Measurements from ENCODE around the gene ARMC2.
"Not testable (repeated sequence)": the region's sequence is repeated elsewhere in the genome, so short reads cannot be mapped to it uniquely, and the experiment has no call there.

The ARMC2 gene

DNA sequence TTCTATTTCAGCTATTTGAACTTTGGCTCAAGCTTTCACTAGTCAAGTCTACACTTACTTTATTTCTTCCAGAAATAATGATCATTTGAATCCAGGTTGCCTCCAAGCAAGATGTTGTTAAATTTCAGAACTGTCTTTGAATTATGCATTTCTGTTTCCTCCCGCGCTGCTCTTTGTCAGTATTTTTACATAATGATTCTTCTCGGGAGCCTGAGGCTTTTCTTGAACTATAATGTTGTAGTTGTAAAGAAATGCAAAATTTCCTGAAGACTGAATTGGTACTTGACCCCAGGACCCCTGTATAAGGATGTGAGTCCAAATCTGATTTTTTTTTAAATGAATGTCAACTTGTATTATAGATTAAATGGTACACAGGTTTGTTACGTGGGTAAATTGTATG, 80.4 kb downstream of the ARMC2 start:
- H3K9me3 ChIP-seq: no peaks in the 10 kb centered on the region
- no peaks in the 10 kb centered on the region for H3K27me3 ChIP-seq
- TF ChIP-seq, protein P1, sequence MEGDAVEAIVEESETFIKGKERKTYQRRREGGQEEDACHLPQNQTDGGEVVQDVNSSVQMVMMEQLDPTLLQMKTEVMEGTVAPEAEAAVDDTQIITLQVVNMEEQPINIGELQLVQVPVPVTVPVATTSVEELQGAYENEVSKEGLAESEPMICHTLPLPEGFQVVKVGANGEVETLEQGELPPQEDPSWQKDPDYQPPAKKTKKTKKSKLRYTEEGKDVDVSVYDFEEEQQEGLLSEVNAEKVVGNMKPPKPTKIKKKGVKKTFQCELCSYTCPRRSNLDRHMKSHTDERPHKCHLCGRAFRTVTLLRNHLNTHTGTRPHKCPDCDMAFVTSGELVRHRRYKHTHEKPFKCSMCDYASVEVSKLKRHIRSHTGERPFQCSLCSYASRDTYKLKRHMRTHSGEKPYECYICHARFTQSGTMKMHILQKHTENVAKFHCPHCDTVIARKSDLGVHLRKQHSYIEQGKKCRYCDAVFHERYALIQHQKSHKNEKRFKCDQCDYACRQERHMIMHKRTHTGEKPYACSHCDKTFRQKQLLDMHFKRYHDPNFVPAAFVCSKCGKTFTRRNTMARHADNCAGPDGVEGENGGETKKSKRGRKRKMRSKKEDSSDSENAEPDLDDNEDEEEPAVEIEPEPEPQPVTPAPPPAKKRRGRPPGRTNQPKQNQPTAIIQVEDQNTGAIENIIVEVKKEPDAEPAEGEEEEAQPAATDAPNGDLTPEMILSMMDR (IDR thresholded peaks at IDR 0.05): no peak
- H3K4me1 ChIP-seq (ENCODE audit: control insufficient read depth in 1 of 2, insufficient read depth in 1 of 2, low read depth in 1 of 2, low read length in 1 of 2): peaks cover 22 to 27% of the 10 kb centered on the region in 2 experiments
- H3K27ac ChIP-seq: no peak overlapping the region
- H3K4me3 ChIP-seq (ENCODE audit: low read depth in 1 of 2, low read length in 1 of 2): no peak overlapping the region
- no peaks in the 10 kb centered on the region for H3K36me3 ChIP-seq

DNA sequence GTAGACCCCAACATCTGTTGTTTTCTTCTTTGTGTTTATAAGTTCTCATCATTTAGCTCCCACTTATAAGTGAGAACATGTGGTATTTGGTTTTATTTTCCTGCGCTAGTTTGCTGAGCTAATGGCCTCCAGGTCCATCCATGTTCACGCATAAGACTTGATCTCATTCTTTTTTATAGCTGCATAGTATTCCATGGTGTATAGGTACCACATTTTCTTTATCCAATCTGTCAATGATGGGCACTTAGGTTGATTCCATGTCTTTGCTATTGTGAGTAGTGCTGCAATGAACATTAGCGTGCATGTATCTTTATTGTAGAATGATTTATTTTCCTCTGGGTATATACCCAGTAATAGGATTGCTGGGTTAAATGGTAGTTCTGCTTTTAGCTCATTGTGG, 82.9 kb downstream of the ARMC2 start:
- not testable (repeated sequence) for H3K27ac ChIP-seq; H3K9me3 ChIP-seq; H3K4me1 ChIP-seq (ENCODE audit: control insufficient read depth in 1 of 2, insufficient read depth in 1 of 2, low read depth in 1 of 2, low read length in 1 of 2); H3K4me3 ChIP-seq (ENCODE audit: low read depth in 1 of 2, low read length in 1 of 2); H3K27me3 ChIP-seq; H3K36me3 ChIP-seq

DNA sequence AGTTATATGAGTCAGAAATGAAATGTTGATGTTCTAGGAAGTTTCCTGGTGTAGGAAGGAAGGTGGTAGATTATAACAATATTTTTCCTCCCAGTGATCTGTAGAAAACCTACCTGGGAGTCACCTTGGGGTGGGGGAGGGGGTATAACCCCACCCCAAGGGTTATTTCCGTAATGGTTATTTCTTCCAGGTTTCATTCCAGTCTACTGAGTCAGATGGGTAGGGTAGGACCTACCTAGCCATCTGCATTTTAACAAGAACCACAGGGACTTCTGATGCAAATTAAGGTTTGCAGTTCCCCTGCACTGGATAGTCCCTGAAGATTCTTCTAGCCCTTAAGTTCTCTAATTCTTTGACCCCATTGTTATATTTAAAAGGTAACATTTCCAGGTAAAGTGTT, 88.9 kb downstream of the ARMC2 start:
- H3K4me3 ChIP-seq (ENCODE audit: low read depth in 1 of 2, low read length in 1 of 2): no peak overlapping the region
- no peak overlapping the region for H3K27ac ChIP-seq
- peaks cover 5 to 6% of the 10 kb centered on the region in 2 experiments for H3K4me1 ChIP-seq (ENCODE audit: control insufficient read depth in 1 of 2, insufficient read depth in 1 of 2, low read depth in 1 of 2, low read length in 1 of 2)
- TF ChIP-seq, protein P1 (IDR thresholded peaks at IDR 0.05): no peak
- H3K9me3 ChIP-seq: no peaks in the 10 kb centered on the region
- no peaks in the 10 kb centered on the region for H3K36me3 ChIP-seq
- H3K27me3 ChIP-seq: no peaks in the 10 kb centered on the region

DNA sequence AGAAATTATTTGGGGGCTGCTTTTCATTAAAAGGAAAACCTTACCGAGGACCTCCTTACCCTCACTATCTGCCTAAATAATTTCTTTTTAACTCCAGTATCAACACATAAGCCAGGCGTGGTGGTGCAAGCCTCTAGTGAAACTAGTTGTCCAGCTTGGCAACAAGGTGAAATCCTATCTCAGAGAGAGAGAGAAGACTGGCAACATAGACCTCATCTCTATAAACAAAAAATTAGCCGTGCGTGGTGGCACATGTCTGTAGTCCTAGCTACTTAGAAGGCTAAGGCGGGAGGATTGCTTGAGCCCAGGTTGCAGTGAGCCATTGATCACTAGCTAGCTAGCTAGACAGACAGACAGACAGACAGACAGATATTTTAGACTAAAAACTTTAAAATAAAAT, 92.5 kb downstream of the ARMC2 start:
- TF ChIP-seq, protein P1 (IDR thresholded peaks at IDR 0.05): no peak

DNA sequence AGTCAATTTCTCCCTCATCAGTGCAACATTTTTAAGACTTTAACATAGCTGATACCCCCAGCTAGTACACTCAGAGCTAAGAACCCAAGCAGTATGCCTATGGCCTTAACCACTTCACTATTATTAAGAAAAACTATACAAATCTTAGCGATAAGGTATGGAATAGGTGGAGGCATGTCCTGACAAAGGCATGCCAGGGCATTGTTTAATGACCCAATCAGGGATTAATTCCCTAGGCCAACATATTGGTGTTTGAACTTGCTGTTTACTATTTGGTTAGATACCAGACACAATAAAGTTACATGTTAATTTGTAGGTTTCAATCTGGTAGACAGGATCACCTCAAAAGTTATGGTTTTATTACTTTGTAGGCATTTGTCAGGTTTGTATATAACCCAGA, 93.1 kb downstream of the ARMC2 start:
- TF ChIP-seq, protein P1 (IDR thresholded peaks at IDR 0.05): no peak
- H3K9me3 ChIP-seq: no peaks in the 10 kb centered on the region
- H3K4me1 ChIP-seq (ENCODE audit: control insufficient read depth in 1 of 2, insufficient read depth in 1 of 2, low read depth in 1 of 2, low read length in 1 of 2): peaks cover 14 to 16% of the 10 kb centered on the region in 2 experiments
- H3K36me3 ChIP-seq: no peaks in the 10 kb centered on the region
- H3K4me3 ChIP-seq (ENCODE audit: low read depth in 1 of 2, low read length in 1 of 2): no peak overlapping the region
- no peaks in the 10 kb centered on the region for H3K27me3 ChIP-seq
- no peak overlapping the region for H3K27ac ChIP-seq

More for the DNA sequence above, 92.5 kb downstream of the ARMC2 start:
- H3K36me3 ChIP-seq: no peaks in the 10 kb centered on the region
- no peak overlapping the region for H3K27ac ChIP-seq
- H3K4me3 ChIP-seq (ENCODE audit: low read depth in 1 of 2, low read length in 1 of 2): no peak overlapping the region
- no peaks in the 10 kb centered on the region for H3K9me3 ChIP-seq
- no peaks in the 10 kb centered on the region for H3K27me3 ChIP-seq
- peaks cover 14 to 16% of the 10 kb centered on the region in 2 experiments for H3K4me1 ChIP-seq (ENCODE audit: control insufficient read depth in 1 of 2, insufficient read depth in 1 of 2, low read depth in 1 of 2, low read length in 1 of 2)

DNA sequence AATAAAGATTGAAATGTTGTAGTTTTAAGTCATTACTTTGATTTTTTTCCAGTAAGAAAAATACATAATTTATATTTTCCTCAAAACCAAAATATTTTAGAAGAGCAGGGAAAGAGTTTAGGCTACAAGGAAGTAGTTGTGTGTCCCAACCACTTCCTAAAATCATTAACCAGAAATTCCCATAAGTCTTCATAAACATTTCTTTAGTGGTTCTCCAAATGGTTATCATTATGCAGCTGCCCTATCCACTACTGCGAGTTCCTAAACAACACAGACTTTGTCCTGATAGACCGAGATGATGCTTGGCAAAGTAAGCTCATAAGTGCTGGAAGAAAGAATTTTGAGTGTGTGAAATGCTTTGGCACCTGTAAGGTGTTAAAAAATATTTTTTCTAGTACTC, 93.6 kb downstream of the ARMC2 start:
- Histone ChIP-seq H3K4me1 (ENCODE audit: control insufficient read depth in 1 of 2, insufficient read depth in 1 of 2, low read depth in 1 of 2, low read length in 1 of 2) (peaks cover 14 to 16% of the 10 kb centered on the region in 2 experiments), H3K36me3 (no peaks in the 10 kb centered on the region)

More for the DNA sequence above, 93.6 kb downstream of the ARMC2 start:
- Histone ChIP-seq H3K27me3 (no peaks in the 10 kb centered on the region), H3K9me3 (no peaks in the 10 kb centered on the region), H3K27ac (no peak overlapping the region), H3K4me3 (ENCODE audit: low read depth in 1 of 2, low read length in 1 of 2) (no peak overlapping the region)
- TF ChIP-seq, protein P1 (IDR thresholded peaks at IDR 0.05): no peak
